ENCODE data around the gene PAM16. TPM values are rescaled to one million over a fixed set of nuclear protein-coding genes. Genes with fewer than 3 reads are reported as not detected.
A peak's percentile ranks its signal among the peaks of the same experiment; 100 is the strongest.

PAM16 gene
- total RNA-seq, 6 donors from 2014 or later, result 45.5 to 71.8 (median 62.6) TPM

DNA sequence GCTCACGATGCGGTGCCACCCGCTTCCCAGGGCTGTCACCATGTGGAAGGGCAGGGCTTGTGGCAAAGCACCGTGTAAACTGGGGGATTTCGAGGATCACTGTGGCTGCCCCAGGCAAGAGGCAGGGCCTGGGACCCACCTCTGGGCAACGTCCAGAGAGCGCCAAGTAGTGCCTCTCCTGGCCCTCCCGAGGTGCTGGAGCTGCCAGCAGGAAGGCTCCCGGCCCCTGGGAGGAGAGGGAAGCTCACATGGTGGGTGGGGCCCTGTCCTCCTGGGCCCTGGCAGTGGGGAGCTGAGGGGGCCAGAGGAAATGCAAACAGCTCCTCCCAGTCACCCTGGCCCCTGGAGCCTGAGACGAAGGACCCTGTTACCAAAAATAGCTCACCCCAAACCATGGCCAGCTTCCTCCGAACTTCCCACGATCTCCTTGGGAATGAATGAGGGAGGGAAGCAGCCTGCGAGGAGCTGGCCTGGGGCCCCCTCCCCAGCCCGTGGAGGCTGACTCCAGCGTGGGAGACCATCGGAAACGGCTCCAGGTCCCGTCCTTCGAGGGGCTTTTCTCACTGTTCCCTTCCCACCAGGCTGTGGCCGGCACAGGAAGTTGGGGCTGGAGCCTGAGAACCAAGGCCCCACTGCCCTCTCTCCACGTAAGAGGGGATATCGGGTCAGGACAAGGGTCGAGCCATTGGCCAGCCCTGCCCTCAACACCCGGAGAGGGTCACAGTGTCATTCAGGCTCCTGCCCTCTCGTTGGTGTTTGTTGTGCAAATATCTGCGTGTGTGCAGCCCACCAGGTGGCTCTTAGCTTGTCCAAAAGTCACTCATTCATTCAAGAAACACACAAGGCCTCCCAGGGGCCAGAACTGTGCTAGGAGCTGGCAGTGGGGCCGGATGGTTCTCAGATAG is 38.2 kb upstream of the PAM16 start:
- Histone ChIP-seq H3K4me1 (peaks cover 15 to 39% (median 30%) of the 10 kb centered on the region in 4 donors), H3K27ac (peak overlapping the region; percentile 23 to 79 (median 74)), H3K4me3 (no peak overlapping the region), H3K9me3 (no peaks in the 10 kb centered on the region), H3K27me3 (no peaks in the 10 kb centered on the region), H3K36me3 (peaks cover 4 to 62% (median 45%) of the 10 kb centered on the region in 4 donors)
- DNase-seq, result no peak
- 58 to 100% methylated on average over 1 to 27 of the region's 27 CpGs for WGBS, 2 donors
- TF ChIP-seq, protein P1, sequence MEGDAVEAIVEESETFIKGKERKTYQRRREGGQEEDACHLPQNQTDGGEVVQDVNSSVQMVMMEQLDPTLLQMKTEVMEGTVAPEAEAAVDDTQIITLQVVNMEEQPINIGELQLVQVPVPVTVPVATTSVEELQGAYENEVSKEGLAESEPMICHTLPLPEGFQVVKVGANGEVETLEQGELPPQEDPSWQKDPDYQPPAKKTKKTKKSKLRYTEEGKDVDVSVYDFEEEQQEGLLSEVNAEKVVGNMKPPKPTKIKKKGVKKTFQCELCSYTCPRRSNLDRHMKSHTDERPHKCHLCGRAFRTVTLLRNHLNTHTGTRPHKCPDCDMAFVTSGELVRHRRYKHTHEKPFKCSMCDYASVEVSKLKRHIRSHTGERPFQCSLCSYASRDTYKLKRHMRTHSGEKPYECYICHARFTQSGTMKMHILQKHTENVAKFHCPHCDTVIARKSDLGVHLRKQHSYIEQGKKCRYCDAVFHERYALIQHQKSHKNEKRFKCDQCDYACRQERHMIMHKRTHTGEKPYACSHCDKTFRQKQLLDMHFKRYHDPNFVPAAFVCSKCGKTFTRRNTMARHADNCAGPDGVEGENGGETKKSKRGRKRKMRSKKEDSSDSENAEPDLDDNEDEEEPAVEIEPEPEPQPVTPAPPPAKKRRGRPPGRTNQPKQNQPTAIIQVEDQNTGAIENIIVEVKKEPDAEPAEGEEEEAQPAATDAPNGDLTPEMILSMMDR (IDR thresholded peaks at IDR 0.05), result no peak
- TF ChIP-seq EP300 (IDR thresholded peaks at IDR 0.05) (no peak), POLR2A (IDR thresholded peaks at IDR 0.05) (no peak), POLR2AphosphoS5 (IDR thresholded peaks at IDR 0.05) (no peak)
- ATAC-seq (ENCODE audit: low FRiP score in 2 of 2), result no peak

DNA sequence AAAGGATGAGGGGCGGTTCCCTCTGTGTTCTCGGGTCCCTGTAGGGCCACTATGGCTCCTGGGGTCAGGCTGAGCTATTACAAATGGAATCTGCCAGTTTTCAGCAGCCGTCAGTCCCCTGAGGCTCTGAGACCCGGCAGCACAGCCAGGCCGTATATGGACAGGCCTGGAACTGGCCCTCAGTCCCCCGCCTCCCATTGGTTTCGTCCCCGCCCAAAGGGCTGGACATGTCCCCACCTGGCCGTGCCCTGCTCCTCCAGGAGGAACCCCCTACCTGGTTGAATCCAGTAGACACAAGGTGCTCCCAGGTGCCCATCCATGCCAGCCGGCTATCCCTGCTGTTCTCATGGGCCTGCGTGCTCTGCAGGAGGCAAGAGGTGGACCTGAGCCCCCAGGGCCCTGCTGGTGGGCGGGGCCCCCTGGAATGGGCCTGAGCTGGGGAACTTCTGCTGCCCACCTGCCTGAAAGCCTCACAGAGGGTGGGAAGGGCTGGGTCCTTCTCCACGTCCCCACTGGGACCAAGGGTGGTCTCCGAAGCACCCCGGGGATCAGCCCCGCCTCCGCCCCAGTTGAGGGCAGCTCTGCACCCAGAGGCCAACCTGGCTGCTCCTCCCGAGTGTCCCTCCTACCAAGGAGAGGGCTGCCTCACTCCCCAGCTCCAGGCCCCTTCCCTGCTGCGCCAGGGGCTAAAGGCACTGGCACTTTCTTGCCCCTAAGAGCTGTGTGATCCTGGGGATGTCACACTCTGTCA is 37.3 kb upstream of the PAM16 start:
- 87% methylated on average over 19 of the region's 19 CpGs; no CpG with 5 or more reads in 1 of the 2 donors for WGBS, 2 donors
- H3K36me3 ChIP-seq, result peaks cover 4 to 70% (median 50%) of the 10 kb centered on the region in 4 donors
- ATAC-seq (ENCODE audit: low FRiP score in 2 of 2), result no peak

GRCh38 chr16:4387781-4388180 is 36.7 kb upstream of the PAM16 start:
- 80 to 85% methylated on average over 1 to 14 of the region's 20 CpGs for WGBS, 2 donors

More for the DNA sequence above, 37.3 kb upstream of the PAM16 start:
- Histone ChIP-seq H3K4me3 (no peak overlapping the region), H3K4me1 (peaks cover 15 to 39% (median 34%) of the 10 kb centered on the region in 4 donors), H3K9me3 (no peaks in the 10 kb centered on the region), H3K27ac (peak overlapping the region; percentile 23 to 79 (median 74)), H3K27me3 (no peaks in the 10 kb centered on the region)
- DNase-seq, result no peak
- TF ChIP-seq POLR2AphosphoS5 (IDR thresholded peaks at IDR 0.05) (no peak), EP300 (IDR thresholded peaks at IDR 0.05) (no peak), POLR2A (IDR thresholded peaks at IDR 0.05) (no peak)
- TF ChIP-seq, protein P1 (IDR thresholded peaks at IDR 0.05), result no peak

DNA sequence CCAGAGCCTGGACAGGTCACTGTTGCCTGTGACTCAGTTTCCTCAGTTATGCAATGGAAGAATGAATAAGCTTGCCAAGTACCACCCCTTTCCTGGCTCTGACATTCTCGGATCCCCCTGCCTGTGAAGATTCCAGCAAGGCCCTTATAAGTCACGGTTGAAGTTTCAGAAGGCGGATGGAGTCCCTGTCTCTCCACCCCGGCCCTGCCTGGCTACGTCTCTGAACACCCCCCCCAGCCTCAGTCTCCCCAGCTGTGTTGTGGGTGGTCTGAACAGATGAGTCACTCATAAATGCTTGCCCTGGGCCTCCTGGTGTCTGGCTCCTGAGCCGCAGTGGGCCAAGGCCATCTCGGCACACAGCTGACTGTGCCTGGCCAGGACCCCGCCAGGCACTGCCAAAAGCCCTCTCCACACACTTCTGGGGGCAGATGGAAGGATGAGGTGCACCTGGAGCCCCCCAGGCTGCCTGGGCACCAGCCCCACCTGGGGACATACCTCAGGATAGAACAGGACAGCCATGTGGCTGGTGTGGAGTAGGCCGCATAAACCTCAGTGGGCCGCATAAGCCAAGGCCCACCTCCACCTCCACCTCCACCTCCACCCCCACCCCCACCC is 35.9 kb upstream of the PAM16 start:
- ATAC-seq (ENCODE audit: low FRiP score in 2 of 2) (no peak), DNase-seq (no peak)
- H3K4me3 ChIP-seq, result no peak overlapping the region
- peaks cover 15 to 28% (median 25%) of the 10 kb centered on the region in 4 donors for H3K4me1 ChIP-seq
- TF ChIP-seq, protein P1 (IDR thresholded peaks at IDR 0.05), result no peak
- TF ChIP-seq POLR2AphosphoS5 (IDR thresholded peaks at IDR 0.05) (no peak), EP300 (IDR thresholded peaks at IDR 0.05) (no peak), POLR2A (IDR thresholded peaks at IDR 0.05) (no peak)
- H3K27ac ChIP-seq, result peak overlapping the region in 3 of 4 donors; percentile 71 to 79 (median 78)
- peaks cover 11 to 74% (median 52%) of the 10 kb centered on the region in 4 donors for H3K36me3 ChIP-seq
- no peaks in the 10 kb centered on the region for H3K9me3 ChIP-seq
- H3K27me3 ChIP-seq, result no peaks in the 10 kb centered on the region
- WGBS, 2 donors, result 88 to 93% methylated on average over 5 to 9 of the region's 10 CpGs

More at GRCh38 chr16:4387781-4388180, 36.7 kb upstream of the PAM16 start:
- H3K4me3 ChIP-seq, result no peak overlapping the region
- no peaks in the 10 kb centered on the region for H3K9me3 ChIP-seq
- no peaks in the 10 kb centered on the region for H3K27me3 ChIP-seq
- ATAC-seq (ENCODE audit: low FRiP score in 2 of 2) (no peak), DNase-seq (no peak)
- no peak for TF ChIP-seq EP300 (IDR thresholded peaks at IDR 0.05)
- TF ChIP-seq POLR2AphosphoS5 (IDR thresholded peaks at IDR 0.05), result no peak
- TF ChIP-seq POLR2A (IDR thresholded peaks at IDR 0.05), result no peak
- TF ChIP-seq, protein P1 (IDR thresholded peaks at IDR 0.05), result no peak
- H3K36me3 ChIP-seq, result peaks cover 5 to 70% (median 49%) of the 10 kb centered on the region in 4 donors
- peak overlapping the region in 3 of 4 donors; percentile 71 to 79 (median 78) for H3K27ac ChIP-seq
- peaks cover 15 to 32% (median 29%) of the 10 kb centered on the region in 4 donors for H3K4me1 ChIP-seq
